WTC11 (cell line): ENCODE results near the gene TMEM221. TPM values are rescaled to one million over a fixed set of nuclear protein-coding genes. Genes with fewer than 3 reads are reported as not detected.

Experiments
- ATAC-seq: fragments of 200-7000 bp; cut with Tn5 transposase; 2 replicates; pipeline ENCODE4 v1.10.0; 2021; ENCODE audit warnings: mild to moderate bottlenecking, moderate library complexity
- CTCF ChIA-PET: fragments of 300-600 bp; sonication (Branson Sonifier 250); formaldehyde crosslinking; loops from one replicate; lab custom pipeline; 2021; ENCODE audit warnings: antibody characterized with exemption; lab: Charles Lee
- POLR2A ChIA-PET: fragments of 350-600 bp; sonication (Branson Sonifier 250); formaldehyde crosslinking; loops from one replicate; lab custom pipeline; 2021; ENCODE audit warnings: antibody characterized with exemption; lab: Charles Lee
- DNase-seq: peaks from one replicate; pipeline ENCODE4 v3.0.0; 2021; ENCODE audit warnings: low spot score
- H3K27ac Mint-ChIP-seq: 2 replicates; pipeline ENCODE4 v1.8.0; 2021; ENCODE audit warnings: mixed read lengths
- H3K27me3 Mint-ChIP-seq: 2 replicates; pipeline ENCODE4 v1.8.0; 2021; ENCODE audit warnings: low read depth, mild to moderate bottlenecking, moderate library complexity, mixed read lengths
- H3K36me3 Mint-ChIP-seq: 2 replicates; pipeline ENCODE4 v1.8.0; 2021; ENCODE audit warnings: mixed read lengths
- H3K4me1 Mint-ChIP-seq: 2 replicates; pipeline ENCODE4 v1.8.0; 2022; ENCODE audit warnings: mixed read lengths
- H3K4me3 Mint-ChIP-seq: 2 replicates; pipeline ENCODE4 v1.8.0; 2021; ENCODE audit warnings: mild to moderate bottlenecking, moderate library complexity, mixed read lengths
- H3K9me3 Mint-ChIP-seq: 2 replicates; pipeline ENCODE4 v1.8.0; 2021; ENCODE audit warnings: mixed read lengths
- ATF1 ChIP-seq: sonication (generic); formaldehyde crosslinking; IDR thresholded peaks from 2 replicates; pipeline ENCODE4 v1.8.1; 2023; ENCODE audit warnings: mild to moderate bottlenecking, moderate library complexity, missing genetic modification reagents
- ATF6 ChIP-seq: sonication (generic); formaldehyde crosslinking; IDR thresholded peaks from 2 replicates; pipeline ENCODE4 v1.8.1; 2023; ENCODE audit warnings: mild to moderate bottlenecking, missing genetic modification reagents
- CDX4 ChIP-seq: fragments of 250-450 bp; sonication (Bioruptor Pico); IDR thresholded peaks from 2 replicates; pipeline ENCODE4 v1.9.0; 2021; ENCODE audit warnings: moderate library complexity, mild to moderate bottlenecking, inconsistent platforms, borderline replicate concordance
- CREB1 ChIP-seq: sonication (generic); formaldehyde crosslinking; IDR thresholded peaks from 2 replicates; pipeline ENCODE4 v1.8.0; 2023; ENCODE audit warnings: mild to moderate bottlenecking, missing genetic modification reagents
- ETV6 ChIP-seq: sonication (generic); formaldehyde crosslinking; IDR thresholded peaks from 2 replicates; pipeline ENCODE4 v1.8.1; 2022; ENCODE audit warnings: mild to moderate bottlenecking, missing genetic modification reagents
- GTF2I ChIP-seq: fragments of 250-450 bp; sonication (Bioruptor Pico); conservative IDR thresholded peaks from 2 replicates; pipeline ENCODE4 v1.4.0; 2021; ENCODE audit warnings: mild to moderate bottlenecking
- NFYB ChIP-seq: sonication (generic); formaldehyde crosslinking; conservative IDR thresholded peaks from 2 replicates; pipeline ENCODE4 v1.8.0; 2022; ENCODE audit warnings: low read depth, missing genetic modification reagents
- NR2C2 ChIP-seq: sonication (generic); formaldehyde crosslinking; IDR thresholded peaks from 2 replicates; pipeline ENCODE4 v1.8.0; 2022; ENCODE audit warnings: mild to moderate bottlenecking, missing genetic modification reagents
- OVOL2 ChIP-seq: fragments of 250-450 bp; sonication (Bioruptor Pico); IDR thresholded peaks from 2 replicates; pipeline ENCODE4 v1.9.0; 2021; ENCODE audit warnings: mild to moderate bottlenecking, borderline replicate concordance
- PRRX2 ChIP-seq: fragments of 250-450 bp; sonication (Bioruptor Pico); IDR thresholded peaks from 2 replicates; pipeline ENCODE4 v1.8.0; 2021; ENCODE audit warnings: mild to moderate bottlenecking
- ZNF121 ChIP-seq: sonication (generic); formaldehyde crosslinking; IDR thresholded peaks from 2 replicates; pipeline ENCODE4 v1.8.0; 2023; ENCODE audit warnings: missing genetic modification reagents
- ZNF396 ChIP-seq: fragments of 250-450 bp; sonication (Bioruptor Pico); IDR thresholded peaks from 2 replicates; pipeline ENCODE4 v1.8.0; 2021; ENCODE audit warnings: mild to moderate bottlenecking, moderate library complexity, borderline replicate concordance
- ZNF512 ChIP-seq: sonication (generic); formaldehyde crosslinking; IDR thresholded peaks from 2 replicates; pipeline ENCODE4 v1.8.1; 2022; ENCODE audit warnings: missing genetic modification reagents, borderline replicate concordance
- ZNF671 ChIP-seq: fragments of 250-450 bp; sonication (Bioruptor Pico); IDR thresholded peaks from 2 replicates; pipeline ENCODE4 v1.8.0; 2021; ENCODE audit warnings: mild to moderate bottlenecking
- ZSCAN18 ChIP-seq: fragments of 250-450 bp; sonication (Bioruptor Pico); IDR thresholded peaks from 2 replicates; pipeline ENCODE4 v2.1.2; 2022; ENCODE audit warnings: mild to moderate bottlenecking, moderate library complexity
- total RNA-seq: library from RNA; stranded (reverse); gene quantifications from 3 replicates; pipeline ENCODE4 v1.2.3, GENCODE V29; 2021
- TF ChIP-seq, protein P1 (sequence below): fragments of 250-450 bp; sonication (Bioruptor Pico); IDR thresholded peaks from 2 replicates; pipeline ENCODE4 v1.9.0; 2021; ENCODE audit warnings: mild to moderate bottlenecking
- TF ChIP-seq, protein P2 (sequence below): sonication (generic); formaldehyde crosslinking; IDR thresholded peaks from 2 replicates; pipeline ENCODE4 v1.8.1; 2023; ENCODE audit warnings: mild to moderate bottlenecking, missing genetic modification reagents
- TF ChIP-seq, protein P3 (sequence below): sonication (generic); formaldehyde crosslinking; IDR thresholded peaks from 2 replicates; pipeline ENCODE4 v1.8.0; 2023; ENCODE audit warnings: missing genetic modification reagents, mild to moderate bottlenecking, borderline replicate concordance
- TF ChIP-seq, protein P4 (sequence below): sonication (generic); formaldehyde crosslinking; conservative IDR thresholded peaks from 2 replicates; pipeline ENCODE4 v1.8.1; 2023; ENCODE audit warnings: mild to moderate bottlenecking, low read depth, missing genetic modification reagents, moderate library complexity

Gene TMEM221
- total RNA-seq, 1 experiment from 2014 or later: 1.2 TPM

DNA sequence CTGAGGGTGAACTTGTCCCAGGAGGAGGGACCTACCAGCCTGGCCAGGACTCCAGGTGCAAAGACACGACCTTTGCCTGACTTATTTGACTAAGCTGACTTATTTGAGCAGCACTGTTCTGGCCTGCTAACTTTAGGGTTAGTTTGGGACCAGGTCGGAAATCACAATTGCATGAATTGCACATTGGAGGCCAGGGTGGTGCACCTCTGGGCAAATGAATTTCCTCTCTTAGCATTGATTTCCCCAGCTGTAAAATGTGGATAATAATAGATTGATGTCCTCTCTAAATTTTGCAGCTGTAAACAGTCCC is 41.6 kb downstream of the TMEM221 start:
- TF ChIP-seq, protein P1, sequence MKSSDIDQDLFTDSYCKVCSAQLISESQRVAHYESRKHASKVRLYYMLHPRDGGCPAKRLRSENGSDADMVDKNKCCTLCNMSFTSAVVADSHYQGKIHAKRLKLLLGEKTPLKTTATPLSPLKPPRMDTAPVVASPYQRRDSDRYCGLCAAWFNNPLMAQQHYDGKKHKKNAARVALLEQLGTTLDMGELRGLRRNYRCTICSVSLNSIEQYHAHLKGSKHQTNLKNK: no peak
- TF ChIP-seq, protein P2, sequence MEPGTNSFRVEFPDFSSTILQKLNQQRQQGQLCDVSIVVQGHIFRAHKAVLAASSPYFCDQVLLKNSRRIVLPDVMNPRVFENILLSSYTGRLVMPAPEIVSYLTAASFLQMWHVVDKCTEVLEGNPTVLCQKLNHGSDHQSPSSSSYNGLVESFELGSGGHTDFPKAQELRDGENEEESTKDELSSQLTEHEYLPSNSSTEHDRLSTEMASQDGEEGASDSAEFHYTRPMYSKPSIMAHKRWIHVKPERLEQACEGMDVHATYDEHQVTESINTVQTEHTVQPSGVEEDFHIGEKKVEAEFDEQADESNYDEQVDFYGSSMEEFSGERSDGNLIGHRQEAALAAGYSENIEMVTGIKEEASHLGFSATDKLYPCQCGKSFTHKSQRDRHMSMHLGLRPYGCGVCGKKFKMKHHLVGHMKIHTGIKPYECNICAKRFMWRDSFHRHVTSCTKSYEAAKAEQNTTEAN: no peak
- no peak for TF ChIP-seq GTF2I (CRISPR knock-in tag)
- TF ChIP-seq NFYB: no peak
- TF ChIP-seq ZNF121: no peak
- TF ChIP-seq, protein P3, sequence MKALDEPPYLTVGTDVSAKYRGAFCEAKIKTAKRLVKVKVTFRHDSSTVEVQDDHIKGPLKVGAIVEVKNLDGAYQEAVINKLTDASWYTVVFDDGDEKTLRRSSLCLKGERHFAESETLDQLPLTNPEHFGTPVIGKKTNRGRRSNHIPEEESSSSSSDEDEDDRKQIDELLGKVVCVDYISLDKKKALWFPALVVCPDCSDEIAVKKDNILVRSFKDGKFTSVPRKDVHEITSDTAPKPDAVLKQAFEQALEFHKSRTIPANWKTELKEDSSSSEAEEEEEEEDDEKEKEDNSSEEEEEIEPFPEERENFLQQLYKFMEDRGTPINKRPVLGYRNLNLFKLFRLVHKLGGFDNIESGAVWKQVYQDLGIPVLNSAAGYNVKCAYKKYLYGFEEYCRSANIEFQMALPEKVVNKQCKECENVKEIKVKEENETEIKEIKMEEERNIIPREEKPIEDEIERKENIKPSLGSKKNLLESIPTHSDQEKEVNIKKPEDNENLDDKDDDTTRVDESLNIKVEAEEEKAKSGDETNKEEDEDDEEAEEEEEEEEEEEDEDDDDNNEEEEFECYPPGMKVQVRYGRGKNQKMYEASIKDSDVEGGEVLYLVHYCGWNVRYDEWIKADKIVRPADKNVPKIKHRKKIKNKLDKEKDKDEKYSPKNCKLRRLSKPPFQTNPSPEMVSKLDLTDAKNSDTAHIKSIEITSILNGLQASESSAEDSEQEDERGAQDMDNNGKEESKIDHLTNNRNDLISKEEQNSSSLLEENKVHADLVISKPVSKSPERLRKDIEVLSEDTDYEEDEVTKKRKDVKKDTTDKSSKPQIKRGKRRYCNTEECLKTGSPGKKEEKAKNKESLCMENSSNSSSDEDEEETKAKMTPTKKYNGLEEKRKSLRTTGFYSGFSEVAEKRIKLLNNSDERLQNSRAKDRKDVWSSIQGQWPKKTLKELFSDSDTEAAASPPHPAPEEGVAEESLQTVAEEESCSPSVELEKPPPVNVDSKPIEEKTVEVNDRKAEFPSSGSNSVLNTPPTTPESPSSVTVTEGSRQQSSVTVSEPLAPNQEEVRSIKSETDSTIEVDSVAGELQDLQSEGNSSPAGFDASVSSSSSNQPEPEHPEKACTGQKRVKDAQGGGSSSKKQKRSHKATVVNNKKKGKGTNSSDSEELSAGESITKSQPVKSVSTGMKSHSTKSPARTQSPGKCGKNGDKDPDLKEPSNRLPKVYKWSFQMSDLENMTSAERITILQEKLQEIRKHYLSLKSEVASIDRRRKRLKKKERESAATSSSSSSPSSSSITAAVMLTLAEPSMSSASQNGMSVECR: no peak
- no peak for TF ChIP-seq OVOL2 (CRISPR knock-in tag)
- TF ChIP-seq PRRX2: no peak
- no peak for TF ChIP-seq ZNF396 (CRISPR knock-in tag)
- TF ChIP-seq ATF1 (CRISPR knock-in tag): no peak
- TF ChIP-seq CDX4: no peak
- no peak for TF ChIP-seq ATF6 (CRISPR knock-in tag)
- no peak for TF ChIP-seq ZSCAN18
- TF ChIP-seq ZNF671 (CRISPR knock-in tag): no peak
- no peak for TF ChIP-seq NR2C2
- TF ChIP-seq, protein P4, sequence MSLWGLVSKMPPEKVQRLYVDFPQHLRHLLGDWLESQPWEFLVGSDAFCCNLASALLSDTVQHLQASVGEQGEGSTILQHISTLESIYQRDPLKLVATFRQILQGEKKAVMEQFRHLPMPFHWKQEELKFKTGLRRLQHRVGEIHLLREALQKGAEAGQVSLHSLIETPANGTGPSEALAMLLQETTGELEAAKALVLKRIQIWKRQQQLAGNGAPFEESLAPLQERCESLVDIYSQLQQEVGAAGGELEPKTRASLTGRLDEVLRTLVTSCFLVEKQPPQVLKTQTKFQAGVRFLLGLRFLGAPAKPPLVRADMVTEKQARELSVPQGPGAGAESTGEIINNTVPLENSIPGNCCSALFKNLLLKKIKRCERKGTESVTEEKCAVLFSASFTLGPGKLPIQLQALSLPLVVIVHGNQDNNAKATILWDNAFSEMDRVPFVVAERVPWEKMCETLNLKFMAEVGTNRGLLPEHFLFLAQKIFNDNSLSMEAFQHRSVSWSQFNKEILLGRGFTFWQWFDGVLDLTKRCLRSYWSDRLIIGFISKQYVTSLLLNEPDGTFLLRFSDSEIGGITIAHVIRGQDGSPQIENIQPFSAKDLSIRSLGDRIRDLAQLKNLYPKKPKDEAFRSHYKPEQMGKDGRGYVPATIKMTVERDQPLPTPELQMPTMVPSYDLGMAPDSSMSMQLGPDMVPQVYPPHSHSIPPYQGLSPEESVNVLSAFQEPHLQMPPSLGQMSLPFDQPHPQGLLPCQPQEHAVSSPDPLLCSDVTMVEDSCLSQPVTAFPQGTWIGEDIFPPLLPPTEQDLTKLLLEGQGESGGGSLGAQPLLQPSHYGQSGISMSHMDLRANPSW (CRISPR knock-in tag): no peak
- TF ChIP-seq ZNF512 (CRISPR knock-in tag): no peak
- no peak for TF ChIP-seq CREB1 (CRISPR knock-in tag)
- no peak for TF ChIP-seq ETV6 (CRISPR knock-in tag)
- Mint-ChIP-seq H3K27ac (no peak overlapping the region; the same call in 1 of the 2 replicates), H3K4me3 (no peak overlapping the region), H3K9me3 (no peaks in the 10 kb centered on the region), H3K27me3 (no peaks in the 10 kb centered on the region), H3K36me3 (no peaks in the 10 kb centered on the region), H3K4me1 (peaks cover 32% of the 10 kb centered on the region)
- no peak for ATAC-seq
- ChIA-PET POLR2A (interaction anchor here (2.2 kb wide), 1 partner anchor 13 kb away, joined by 11 read pairs; the partner anchor contains the start of gene MVB12A), CTCF (no interaction called here)
- no peak for DNase-seq
